Common myeloid progenitor, CD34-positive (primary cell): ENCODE measurements around the gene PKN2.

Source experiments
- CTCF ChIA-PET: fragments of 350-600 bp; sonication (Branson Sonifier 250); formaldehyde crosslinking; loops from one replicate; lab custom pipeline; 2021; ENCODE audit warnings: antibody characterized with exemption; lab: Charles Lee
- POLR2A ChIA-PET: fragments of 350-600 bp; sonication (Branson Sonifier 250); formaldehyde crosslinking; loops from one replicate; lab custom pipeline; 2021; ENCODE audit warnings: antibody characterized with exemption; lab: Charles Lee
- DNase-seq, 3 donors: peaks; one replicate each; pipeline versions ENCODE4 v3.0.0 to v3.0.0-alpha.2; 2013
- H3K27ac ChIP-seq, 2 experiments: 1 replicate in 1 of 2; 2 replicates in 1 of 2; pipeline ENCODE4 v1.7.0; 2013; ENCODE audit warnings: inconsistent platforms in 2 of 2, low read length in 2 of 2, mild to moderate bottlenecking in 2 of 2, low read depth in 1 of 2, moderate library complexity in 1 of 2; ENCODE audit not compliant: severe bottlenecking in 2 of 2, insufficient read depth in 1 of 2, poor library complexity in 1 of 2
- H3K27me3 ChIP-seq, 5 experiments: replicated peaks in 2 of 5; 1 replicate in 3 of 5; 2 replicates in 2 of 5; pipeline versions ENCODE4 v1.6.1 to v1.7.0; 2013; ENCODE audit warnings: low read length in 4 of 5, mild to moderate bottlenecking in 2 of 5, moderate library complexity in 2 of 5, inconsistent platforms in 1 of 5; ENCODE audit not compliant: insufficient read depth in 5 of 5, control insufficient read depth in 4 of 5
- H3K36me3 ChIP-seq, 4 experiments: 1 replicate in 2 of 4; 2 replicates in 2 of 4; pipeline versions ENCODE4 v1.6.1 to v1.7.0; 2013; ENCODE audit warnings: low read length in 3 of 4, control low read depth in 1 of 4, mild to moderate bottlenecking in 1 of 4; ENCODE audit not compliant: control insufficient read depth in 4 of 4, insufficient read depth in 4 of 4
- H3K4me1 ChIP-seq, 4 experiments: 1 replicate in 3 of 4; 2 replicates in 1 of 4; pipeline versions ENCODE4 v1.6.1 to v1.7.1; 2013; ENCODE audit warnings: low read length in 3 of 4, mild to moderate bottlenecking in 3 of 4, control low read depth in 1 of 4, inconsistent platforms in 1 of 4, moderate library complexity in 1 of 4; ENCODE audit not compliant: control insufficient read depth in 4 of 4, insufficient read depth in 4 of 4; ENCODE audit errors: control extremely low read depth in 1 of 4
- H3K4me3 ChIP-seq, 7 experiments: 1 replicate in 4 of 7; 2 replicates in 3 of 7; pipeline versions ENCODE4 v1.5.1 to v1.7.0; 2013; ENCODE audit warnings: mild to moderate bottlenecking in 7 of 7, low read length in 6 of 7, moderate library complexity in 6 of 7, inconsistent platforms in 2 of 7, low read depth in 2 of 7, control low read depth in 1 of 7; ENCODE audit not compliant: insufficient read depth in 4 of 7, control insufficient read depth in 1 of 7; ENCODE audit errors: extremely low read depth in 1 of 7
- H3K9me3 ChIP-seq, 5 experiments: 1 replicate in 4 of 5; 2 replicates in 1 of 5; pipeline versions ENCODE4 v1.6.1 to v1.7.1; 2013; ENCODE audit warnings: low read length in 4 of 5, mild to moderate bottlenecking in 2 of 5, inconsistent platforms in 1 of 5, low read depth in 1 of 5, moderate library complexity in 1 of 5; ENCODE audit not compliant: control insufficient read depth in 4 of 5, insufficient read depth in 2 of 5; ENCODE audit errors: control extremely low read depth in 1 of 5
- WGBS: methylation state at CpG from one replicate; pipeline ENCODE4 v1.1.5; 2013; ENCODE audit not compliant: insufficient coverage; 5-methylcytosine and 5-hydroxymethylcytosine counted together

Gene PKN2

GRCh38 chr1:88647749-88648415, 36.2 kb upstream of the PKN2 start:
- ChIA-PET POLR2A (no interaction called here), CTCF (interaction anchor here (0.7 to 1.0 kb wide), 2 partner anchors 9 to 67 kb away, joined by 3 read pairs; no protein-coding TSS in a partner anchor)
- Histone ChIP-seq H3K27me3 (no peaks in the 10 kb centered on the region), H3K4me3 (no peak overlapping the region), H3K27ac (no peak overlapping the region), H3K4me1 (no peaks in the 10 kb centered on the region), H3K9me3 (no peaks in the 10 kb centered on the region), H3K36me3 (no peaks in the 10 kb centered on the region)
- 100% methylated on average over 1 of the region's 6 CpGs for WGBS
- DNase-seq, result no peak

GRCh38 chr1:88648706-88649105, 35.4 kb upstream of the PKN2 start:
- H3K27ac ChIP-seq, result no peak overlapping the region
- WGBS, result 82% methylated on average over 2 of the region's 2 CpGs
- CTCF ChIA-PET, result no interaction called here
- no peak for DNase-seq
- H3K27me3 ChIP-seq, result no peaks in the 10 kb centered on the region
- no peaks in the 10 kb centered on the region for H3K4me1 ChIP-seq
- no peaks in the 10 kb centered on the region for H3K36me3 ChIP-seq
- H3K4me3 ChIP-seq, result no peak overlapping the region
- POLR2A ChIA-PET, result no interaction called here
- no peaks in the 10 kb centered on the region for H3K9me3 ChIP-seq

GRCh38 chr1:88649932-88650331, 34.1 kb upstream of the PKN2 start:
- H3K27me3 ChIP-seq, result no peaks in the 10 kb centered on the region
- no peak for DNase-seq
- no peak overlapping the region for H3K27ac ChIP-seq
- H3K9me3 ChIP-seq, result no peaks in the 10 kb centered on the region
- ChIA-PET POLR2A (no interaction called here), CTCF (no interaction called here)
- no CpG with 5 or more reads among the region's 1 CpG for WGBS
- no peaks in the 10 kb centered on the region for H3K4me1 ChIP-seq
- no peaks in the 10 kb centered on the region for H3K36me3 ChIP-seq
- H3K4me3 ChIP-seq, result no peak overlapping the region

- Histone ChIP-seq H3K27ac (no peak overlapping the region), H3K27me3 (no peaks in the 10 kb centered on the region), H3K4me1 (no peaks in the 10 kb centered on the region), H3K9me3 (no peaks in the 10 kb centered on the region), H3K36me3 (no peaks in the 10 kb centered on the region), H3K4me3 (no peak overlapping the region)
- CTCF ChIA-PET, result no interaction called here
- WGBS, result 91% methylated on average over 3 of the region's 6 CpGs
- POLR2A ChIA-PET, result no interaction called here
- DNase-seq, result no peak
Measured at GRCh38 chr1:88650676-88651418, 33.2 kb upstream of the PKN2 start.

- no peak overlapping the region for H3K4me3 ChIP-seq
- POLR2A ChIA-PET, result no interaction called here
- H3K4me1 ChIP-seq, result no peaks in the 10 kb centered on the region
- no CpG with 5 or more reads among the region's 1 CpG for WGBS
- CTCF ChIA-PET, result interaction anchor here (1.3 to 7.9 kb wide), 8 partner anchors 12 to 223 kb away, joined by 3 to 52 read pairs (median 4); partner anchors contain the start of gene PKN2
- DNase-seq, result no peak
- H3K36me3 ChIP-seq, result no peaks in the 10 kb centered on the region
- no peaks in the 10 kb centered on the region for H3K9me3 ChIP-seq
- H3K27me3 ChIP-seq, result no peaks in the 10 kb centered on the region
- H3K27ac ChIP-seq, result no peak overlapping the region
Measured at GRCh38 chr1:88655140-88655539, 28.9 kb upstream of the PKN2 start.

- H3K36me3 ChIP-seq, result no peaks in the 10 kb centered on the region
- WGBS, result 10% methylated on average over 2 of the region's 3 CpGs
- no peaks in the 10 kb centered on the region for H3K27me3 ChIP-seq
- ChIA-PET POLR2A (no interaction called here), CTCF (interaction anchor here (0.5 to 7.9 kb wide), 8 partner anchors 11 to 577 kb away, joined by 3 to 52 read pairs (median 4); partner anchors contain the start of gene PKN2)
- H3K9me3 ChIP-seq, result no peaks in the 10 kb centered on the region
- DNase-seq, result peak; percentile 43 to 65 (median 59)
- H3K4me3 ChIP-seq, result no peak overlapping the region
- no peak overlapping the region for H3K27ac ChIP-seq
- peaks cover 0 to under 1% (median 0%) of the 10 kb centered on the region in 4 experiments for H3K4me1 ChIP-seq
Measured at GRCh38 chr1:88655685-88656299, 28.3 kb upstream of the PKN2 start.

- Histone ChIP-seq H3K9me3 (no peaks in the 10 kb centered on the region), H3K36me3 (no peaks in the 10 kb centered on the region), H3K27me3 (no peaks in the 10 kb centered on the region), H3K4me3 (no peak overlapping the region), H3K4me1 (peaks cover 2 to 7% (median 4%) of the 10 kb centered on the region in 4 experiments), H3K27ac (no peak overlapping the region)
- ChIA-PET POLR2A (no interaction called here), CTCF (interaction anchor here (0.8 to 7.9 kb wide), 6 partner anchors 18 to 219 kb away, joined by 3 to 52 read pairs (median 4); partner anchors contain the start of gene PKN2)
- DNase-seq, result no peak
- 75% methylated on average over 2 of the region's 3 CpGs for WGBS
Measured at GRCh38 chr1:88658419-88658818, 25.7 kb upstream of the PKN2 start.
